ENCODE measurements around the gene LCLAT1.

- no peak for TF ChIP-seq CTCF (IDR thresholded peaks at IDR 0.05)
- TF ChIP-seq JUNB (IDR thresholded peaks at IDR 0.05), result no peak
- no peak for TF ChIP-seq CBX2 (IDR thresholded peaks at IDR 0.05; ENCODE audit: borderline replicate concordance, low read depth)
- TF ChIP-seq POLR2AphosphoS2 (conservative IDR thresholded peaks at IDR 0.05; ENCODE audit: low read length), result no peak
- no peak for TF ChIP-seq EP300 (IDR thresholded peaks at IDR 0.05)
- no peak for TF ChIP-seq REST (IDR thresholded peaks at IDR 0.05)
- no peak for TF ChIP-seq NR3C1 (IDR thresholded peaks at IDR 0.05)
- no peak for TF ChIP-seq POLR2A (IDR thresholded peaks at IDR 0.05; ENCODE audit: low read length)
- TF ChIP-seq SMC3 (IDR thresholded peaks at IDR 0.05), result no peak
- no peak for TF ChIP-seq RFX5 (IDR thresholded peaks at IDR 0.05)
- no peak for TF ChIP-seq HOXA7 (CRISPR knock-in tag; IDR thresholded peaks at IDR 0.05)
These were observed 37.9 kb downstream of the LCLAT1 start for GRCh38 chr2:30484995-30485394.
